OCI-LY7 (cell line): ENCODE data around the gene TRIM69.

Experiments used
- EZH2phosphoT487 ChIP-seq: fragments of 200-600 bp; sonication (generic); IDR thresholded peaks from 2 replicates; pipeline ENCODE4 v1.6.1; 2018; ENCODE audit warnings: low read depth, borderline replicate concordance, mild to moderate bottlenecking, mixed run types, antibody characterized with exemption, low read length, moderate library complexity, mixed read lengths
- TF ChIP-seq, protein P1 (sequence below): fragments of 200-600 bp; sonication (generic); conservative IDR thresholded peaks from 2 replicates; pipeline ENCODE4 v1.5.1; 2014; ENCODE audit warnings: mild to moderate bottlenecking, antibody characterized with exemption, low read length, moderate library complexity, mixed read lengths

DNA sequence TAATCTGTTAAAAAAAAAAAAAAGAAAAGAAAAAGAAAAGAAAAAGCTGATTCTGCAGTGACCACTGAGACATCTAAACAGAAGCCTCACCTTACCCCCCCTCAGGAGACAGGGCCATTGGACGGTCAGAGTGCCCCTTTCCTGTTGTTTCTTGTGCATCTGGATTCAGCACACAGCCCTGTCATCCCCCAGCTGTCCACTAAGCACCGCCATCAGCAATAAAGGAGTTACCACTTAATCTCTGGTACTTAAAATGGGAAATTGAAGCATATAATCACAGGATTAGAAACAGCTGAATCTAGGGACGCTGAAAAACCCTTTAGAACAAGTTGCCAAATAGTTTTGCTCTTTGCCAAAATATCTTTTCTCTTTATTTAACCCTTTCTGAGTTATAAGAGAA lies 62.5 kb downstream of the TRIM69 start:
- TF ChIP-seq, protein P1, sequence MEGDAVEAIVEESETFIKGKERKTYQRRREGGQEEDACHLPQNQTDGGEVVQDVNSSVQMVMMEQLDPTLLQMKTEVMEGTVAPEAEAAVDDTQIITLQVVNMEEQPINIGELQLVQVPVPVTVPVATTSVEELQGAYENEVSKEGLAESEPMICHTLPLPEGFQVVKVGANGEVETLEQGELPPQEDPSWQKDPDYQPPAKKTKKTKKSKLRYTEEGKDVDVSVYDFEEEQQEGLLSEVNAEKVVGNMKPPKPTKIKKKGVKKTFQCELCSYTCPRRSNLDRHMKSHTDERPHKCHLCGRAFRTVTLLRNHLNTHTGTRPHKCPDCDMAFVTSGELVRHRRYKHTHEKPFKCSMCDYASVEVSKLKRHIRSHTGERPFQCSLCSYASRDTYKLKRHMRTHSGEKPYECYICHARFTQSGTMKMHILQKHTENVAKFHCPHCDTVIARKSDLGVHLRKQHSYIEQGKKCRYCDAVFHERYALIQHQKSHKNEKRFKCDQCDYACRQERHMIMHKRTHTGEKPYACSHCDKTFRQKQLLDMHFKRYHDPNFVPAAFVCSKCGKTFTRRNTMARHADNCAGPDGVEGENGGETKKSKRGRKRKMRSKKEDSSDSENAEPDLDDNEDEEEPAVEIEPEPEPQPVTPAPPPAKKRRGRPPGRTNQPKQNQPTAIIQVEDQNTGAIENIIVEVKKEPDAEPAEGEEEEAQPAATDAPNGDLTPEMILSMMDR, result peak; percentile 41; the same call in 1 of the 2 replicates
- no peak for TF ChIP-seq EZH2phosphoT487
